ENCODE results near the gene TBATA.

Gene TBATA

DNA sequence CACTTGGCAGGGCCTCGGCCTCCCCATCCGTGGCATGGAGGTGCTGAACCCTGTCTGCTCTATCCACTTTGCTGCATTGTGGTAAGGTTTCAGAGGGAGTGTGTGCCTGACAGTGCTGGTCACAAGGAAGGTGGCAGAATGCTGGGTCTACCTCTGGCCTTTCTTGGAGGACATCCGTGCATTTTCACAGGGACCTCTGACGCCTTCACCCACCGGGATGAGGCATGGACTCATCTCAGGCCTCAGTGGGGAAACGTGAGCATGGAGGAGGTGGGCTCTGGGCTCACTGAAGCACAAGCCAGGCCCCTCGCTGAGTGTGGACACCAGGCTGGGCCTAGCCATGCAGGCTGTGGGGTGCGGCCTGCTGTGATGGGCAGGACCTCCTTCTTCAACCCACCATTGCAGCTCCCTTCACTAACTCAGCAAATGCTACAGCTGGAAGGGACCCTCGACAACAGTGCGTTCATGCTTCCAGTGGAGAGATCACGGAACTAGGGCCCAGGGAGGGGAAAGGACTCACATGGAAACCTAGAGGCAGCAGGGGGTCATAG lies 8.6 kb downstream of the TBATA start:
- DNase-seq (ENCODE audit: low read depth) = no peak
- H3K4me3 ChIP-seq (ENCODE audit: low read length) = no peak overlapping the region
- TF ChIP-seq, protein P1, sequence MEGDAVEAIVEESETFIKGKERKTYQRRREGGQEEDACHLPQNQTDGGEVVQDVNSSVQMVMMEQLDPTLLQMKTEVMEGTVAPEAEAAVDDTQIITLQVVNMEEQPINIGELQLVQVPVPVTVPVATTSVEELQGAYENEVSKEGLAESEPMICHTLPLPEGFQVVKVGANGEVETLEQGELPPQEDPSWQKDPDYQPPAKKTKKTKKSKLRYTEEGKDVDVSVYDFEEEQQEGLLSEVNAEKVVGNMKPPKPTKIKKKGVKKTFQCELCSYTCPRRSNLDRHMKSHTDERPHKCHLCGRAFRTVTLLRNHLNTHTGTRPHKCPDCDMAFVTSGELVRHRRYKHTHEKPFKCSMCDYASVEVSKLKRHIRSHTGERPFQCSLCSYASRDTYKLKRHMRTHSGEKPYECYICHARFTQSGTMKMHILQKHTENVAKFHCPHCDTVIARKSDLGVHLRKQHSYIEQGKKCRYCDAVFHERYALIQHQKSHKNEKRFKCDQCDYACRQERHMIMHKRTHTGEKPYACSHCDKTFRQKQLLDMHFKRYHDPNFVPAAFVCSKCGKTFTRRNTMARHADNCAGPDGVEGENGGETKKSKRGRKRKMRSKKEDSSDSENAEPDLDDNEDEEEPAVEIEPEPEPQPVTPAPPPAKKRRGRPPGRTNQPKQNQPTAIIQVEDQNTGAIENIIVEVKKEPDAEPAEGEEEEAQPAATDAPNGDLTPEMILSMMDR (IDR thresholded peaks at IDR 0.05; ENCODE audit: insufficient read depth, low read depth, low read length, missing control alignments) = no peak

DNA sequence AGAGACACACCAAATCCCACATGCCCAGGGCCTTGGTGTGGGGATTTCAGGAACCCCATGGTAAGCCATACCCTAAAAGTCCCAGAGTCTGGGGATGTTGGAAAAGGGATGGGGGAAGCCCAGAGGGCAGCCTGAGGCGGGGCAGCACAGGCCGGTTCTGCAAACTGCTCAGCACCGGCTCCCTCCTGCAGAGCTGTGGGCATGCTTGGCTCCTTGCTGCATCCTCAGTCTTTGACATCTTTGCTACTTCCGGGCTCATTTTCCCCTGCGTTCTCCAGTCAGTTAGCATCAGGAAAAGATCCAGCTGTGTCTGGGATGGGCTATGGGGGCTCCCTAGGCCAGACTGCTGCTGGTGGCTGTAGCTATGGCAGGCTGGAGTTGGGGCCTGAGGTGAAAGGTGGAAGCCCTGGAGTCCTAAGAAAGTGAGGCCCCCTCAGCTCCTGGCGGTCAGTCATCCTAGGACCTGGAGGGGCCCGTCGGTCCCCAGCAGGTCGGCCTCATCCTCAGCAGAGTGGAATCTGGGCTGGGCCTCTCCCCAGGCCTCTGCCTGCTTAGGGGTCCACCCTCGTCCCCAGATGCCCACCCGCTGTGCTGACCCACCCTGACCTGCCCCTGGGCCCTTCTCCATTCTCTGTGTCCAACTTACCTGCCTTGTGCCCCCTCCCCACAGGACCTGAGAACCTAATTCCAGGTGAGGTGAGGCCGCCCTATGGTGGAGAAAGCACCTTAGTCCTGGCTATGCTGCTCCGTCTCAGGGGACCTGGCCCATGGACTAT lies 9.3 kb downstream of the TBATA start:
- no peak overlapping the region for H3K4me3 ChIP-seq (ENCODE audit: low read length)
- TF ChIP-seq, protein P1 (IDR thresholded peaks at IDR 0.05; ENCODE audit: insufficient read depth, low read depth, low read length, missing control alignments) = no peak
- DNase-seq (ENCODE audit: low read depth) = no peak

DNA sequence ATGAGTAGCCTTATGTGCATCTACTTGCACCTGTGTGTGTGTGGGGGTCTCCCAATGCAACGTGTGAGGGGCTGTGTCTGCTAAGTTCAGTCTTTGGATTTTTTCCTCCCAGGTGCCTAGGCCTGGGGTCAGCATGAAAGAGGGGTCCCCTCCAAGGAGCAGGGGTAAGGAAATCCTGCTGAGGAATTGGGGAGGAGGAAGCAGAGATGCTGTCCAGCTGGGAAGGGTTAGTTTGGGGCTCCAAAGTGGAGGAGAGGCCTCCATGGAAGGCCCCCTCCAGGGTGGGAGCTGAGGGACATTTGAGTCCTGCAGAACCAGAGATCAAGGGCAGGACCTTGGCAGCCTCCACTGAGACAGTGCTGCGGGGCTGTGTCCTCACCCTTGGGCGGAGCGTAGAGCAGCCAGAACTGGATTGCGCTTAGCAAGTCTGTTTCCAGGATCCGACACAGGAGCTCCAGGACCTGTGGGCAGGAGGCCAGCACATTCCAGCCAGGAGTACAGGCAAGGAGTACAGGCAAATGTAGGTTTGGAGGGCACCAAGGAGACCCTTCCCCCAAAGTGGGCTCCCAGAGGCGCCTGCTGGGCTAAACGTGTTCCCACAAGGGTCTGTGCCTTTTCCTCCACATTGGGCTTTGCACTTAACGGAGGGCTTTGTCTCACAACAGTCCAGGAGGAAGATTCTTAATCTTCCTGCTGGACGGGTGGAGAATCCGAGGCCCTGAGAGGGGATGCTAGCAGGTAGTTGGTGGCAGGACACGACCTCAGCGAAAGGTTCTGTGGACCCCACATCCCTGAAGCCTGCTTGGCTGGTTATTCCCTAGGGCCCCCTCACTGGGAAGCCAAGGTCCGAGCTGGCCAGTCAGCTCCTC lies 10.1 kb downstream of the TBATA start:
- H3K4me3 ChIP-seq (ENCODE audit: low read length) = no peak overlapping the region
- DNase-seq (ENCODE audit: low read depth) = peak; percentile 45
- TF ChIP-seq, protein P1 (IDR thresholded peaks at IDR 0.05; ENCODE audit: insufficient read depth, low read depth, low read length, missing control alignments) = no peak

- TF ChIP-seq, protein P1 (IDR thresholded peaks at IDR 0.05; ENCODE audit: insufficient read depth, low read depth, low read length, missing control alignments) = no peak
- no peak overlapping the region for H3K4me3 ChIP-seq (ENCODE audit: low read length)
- no peak for DNase-seq (ENCODE audit: low read depth)
Observed at GRCh38 chr10:70773965-70774809, 11.0 kb downstream of the TBATA start.

GRCh38 chr10:70773461-70773860 lies 11.7 kb downstream of the TBATA start:
- no peak for DNase-seq (ENCODE audit: low read depth)
- TF ChIP-seq, protein P1 (IDR thresholded peaks at IDR 0.05; ENCODE audit: insufficient read depth, low read depth, low read length, missing control alignments) = no peak
- no peak overlapping the region for H3K4me3 ChIP-seq (ENCODE audit: low read length)

DNA sequence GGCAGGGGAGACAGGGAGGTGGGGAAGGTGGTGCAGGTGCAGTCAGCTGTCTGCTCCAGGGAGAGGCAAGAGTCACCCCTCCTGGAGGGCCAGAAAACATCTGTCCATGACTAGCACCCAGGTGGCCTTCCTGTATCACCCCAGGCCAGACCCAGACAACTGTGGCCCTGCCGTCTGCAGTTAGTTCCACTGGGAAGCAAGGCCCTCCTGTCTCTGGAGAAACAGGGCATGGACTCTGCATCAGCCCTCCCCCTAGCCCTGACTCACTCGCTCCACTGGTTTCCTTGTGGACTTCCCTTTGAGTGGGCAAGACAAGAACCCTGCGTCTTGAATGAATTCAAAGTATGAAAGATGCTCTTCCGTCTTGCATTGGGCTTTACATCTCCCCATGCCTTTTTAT lies 12.6 kb downstream of the TBATA start:
- H3K4me3 ChIP-seq (ENCODE audit: low read length) = no peak overlapping the region
- no peak for DNase-seq (ENCODE audit: low read depth)
- TF ChIP-seq, protein P1 (IDR thresholded peaks at IDR 0.05; ENCODE audit: insufficient read depth, low read depth, low read length, missing control alignments) = no peak

Data from epithelial cell of esophagus (primary cell).